HFFc6 (cell line): ENCODE data around the gene HSDL1. TPM values are rescaled to one million over a fixed set of nuclear protein-coding genes. Genes with fewer than 3 reads are reported as not detected.

Experiments used
- DNase-seq: peaks from one replicate; pipeline ENCODE4 v3.0.0-alpha.2; 2018
- H3K27ac Mint-ChIP-seq: 2 replicates; pipeline ENCODE4 v1.8.0; 2020; ENCODE audit warnings: mild to moderate bottlenecking, mixed read lengths
- H3K27me3 Mint-ChIP-seq: 2 replicates; pipeline ENCODE4 v1.8.0; 2021; ENCODE audit warnings: mild to moderate bottlenecking, moderate library complexity, mixed read lengths; ENCODE audit not compliant: insufficient read depth
- H3K36me3 Mint-ChIP-seq: 2 replicates; pipeline ENCODE4 v1.8.0; 2021; ENCODE audit warnings: low read depth, mixed read lengths
- H3K4me1 Mint-ChIP-seq: 2 replicates; pipeline ENCODE4 v1.8.0; 2020; ENCODE audit warnings: low read depth, mixed read lengths
- H3K4me3 Mint-ChIP-seq: 2 replicates; pipeline ENCODE4 v1.8.0; 2020; ENCODE audit warnings: mild to moderate bottlenecking, moderate library complexity, mixed read lengths
- H3K9me3 Mint-ChIP-seq: 2 replicates; pipeline ENCODE4 v1.8.0; 2020; ENCODE audit warnings: mild to moderate bottlenecking, mixed read lengths
- CTCF ChIP-seq: fragments of 200-600 bp; sonication (generic); IDR thresholded peaks from 2 replicates; pipeline ENCODE4 v1.5.0; 2021; ENCODE audit warnings: antibody characterized with exemption, mild to moderate bottlenecking
- long read RNA-seq: library from polyadenylated mRNA; unstranded; transcript quantifications from one replicate; pipeline ENCODE4 v2.0.0, GENCODE V29; 2019
- total RNA-seq, 6 experiments: library from RNA; stranded (reverse); fragmentation: NEBNext Ultra II Directional; extraction: Animal tissue kit (Norgen Biotek cat#: 25700); gene quantifications; 2 replicates in 1 of 6; 3 replicates in 5 of 6; pipeline ENCODE4 v1.2.3, GENCODE V29; 2021

Gene HSDL1
- total RNA-seq = 10 to 100 TPM; 14.8 to 18.8 (median 17.2) TPM
- long read RNA-seq, transcript HSDL1-201 (6 exons, 3,519 nt) = major isoform, 14 of 18 reads
- long read RNA-seq, partial matches to known transcripts = 1 of 18 reads
- long read RNA-seq, other reads (novel, unspliced or antisense) = 1 of 18 reads

- Mint-ChIP-seq H3K36me3 (no peaks in the 10 kb centered on the region), H3K4me3 (peak within 1 kb of the TSS; percentile 98), H3K4me1 (peaks cover 13% of the 10 kb centered on the region), H3K9me3 (no peaks in the 10 kb centered on the region), H3K27me3 (peaks cover 4% of the 10 kb centered on the region), H3K27ac (peak within 1 kb of the TSS; percentile 46)
- peak; percentile 63 for DNase-seq
- TF ChIP-seq CTCF = peak; percentile 44
These were observed at the start of gene HSDL1, which contains the start of gene DNAAF1 for GRCh38 chr16:84144859-84145639. Gene HSDL1, minus strand, starts transcription at chr16:84145177. Its CDS starts 13,856 bp downstream, at chr16:84131321. Gene DNAAF1, plus strand, starts transcription at chr16:84145308. Its CDS starts 133 bp downstream, at chr16:84145441.

GRCh38 chr16:84194018-84194417 lies 49.0 kb upstream of the HSDL1 start:
- Mint-ChIP-seq H3K27me3 (peaks cover 22% of the 10 kb centered on the region), H3K4me1 (peaks cover 6% of the 10 kb centered on the region; the same call in 1 of the 2 replicates), H3K36me3 (no peaks in the 10 kb centered on the region), H3K9me3 (no peaks in the 10 kb centered on the region), H3K27ac (no peak overlapping the region), H3K4me3 (no peak overlapping the region)
- TF ChIP-seq CTCF = no peak
- DNase-seq = no peak

GRCh38 chr16:84193480-84193879 lies 48.5 kb upstream of the HSDL1 start:
- H3K36me3 Mint-ChIP-seq = no peaks in the 10 kb centered on the region
- no peak overlapping the region for H3K27ac Mint-ChIP-seq
- no peaks in the 10 kb centered on the region for H3K9me3 Mint-ChIP-seq
- no peak for DNase-seq
- no peak for TF ChIP-seq CTCF
- no peak overlapping the region for H3K4me3 Mint-ChIP-seq
- peaks cover 3% of the 10 kb centered on the region; the same call in 1 of the 2 replicates for H3K4me1 Mint-ChIP-seq
- H3K27me3 Mint-ChIP-seq = peaks cover 22% of the 10 kb centered on the region

- peaks cover 19% of the 10 kb centered on the region for H3K27me3 Mint-ChIP-seq
- no peaks in the 10 kb centered on the region for H3K36me3 Mint-ChIP-seq
- no peaks in the 10 kb centered on the region for H3K4me1 Mint-ChIP-seq
- no peak overlapping the region for H3K4me3 Mint-ChIP-seq
- no peak overlapping the region for H3K27ac Mint-ChIP-seq
- no peak for DNase-seq
- no peaks in the 10 kb centered on the region for H3K9me3 Mint-ChIP-seq
- no peak for TF ChIP-seq CTCF
These were observed 46.5 kb upstream of the HSDL1 start for GRCh38 chr16:84191466-84191865.

- no peaks in the 10 kb centered on the region for H3K9me3 Mint-ChIP-seq
- H3K4me3 Mint-ChIP-seq = no peak within 1 kb of the TSS
- H3K27me3 Mint-ChIP-seq = peaks cover 17% of the 10 kb centered on the region
- no peak for DNase-seq
- H3K4me1 Mint-ChIP-seq = no peaks in the 10 kb centered on the region
- H3K36me3 Mint-ChIP-seq = no peaks in the 10 kb centered on the region
- H3K27ac Mint-ChIP-seq = no peak within 1 kb of the TSS
- TF ChIP-seq CTCF = no peak
These were observed 45.9 kb upstream of the HSDL1 start, which contains the start of gene ADAD2 for GRCh38 chr16:84190731-84191388. Gene ADAD2, plus strand, starts transcription at chr16:84191157. Its CDS starts 74 bp downstream, at chr16:84191231.
